ENCODE results near the gene UROC1. TPM values are rescaled to one million over a fixed set of nuclear protein-coding genes. Genes with fewer than 3 reads are reported as not detected.

UROC1 gene
- total RNA-seq, 2 experiments from 2014 or later, result 0.09 TPM; not detected in 1

DNA sequence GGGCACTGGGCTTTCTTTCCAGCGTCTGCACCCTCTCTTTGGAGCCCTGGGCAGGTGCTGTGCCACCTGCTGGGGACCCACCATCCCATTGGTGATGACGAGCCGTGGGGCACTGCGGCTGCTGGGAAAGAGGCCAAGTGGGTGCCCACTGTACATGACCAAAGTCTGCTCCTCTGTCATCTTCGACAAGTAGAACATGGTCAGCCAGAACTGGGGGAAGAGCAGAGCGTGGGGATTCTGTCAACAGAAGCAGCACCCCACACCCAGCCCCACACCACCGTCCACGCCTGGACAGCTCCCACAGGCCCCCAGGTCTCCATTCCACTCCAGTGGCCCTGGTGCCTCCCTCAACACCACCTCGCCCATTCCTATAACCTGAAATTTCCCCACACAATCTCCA lies 9.7 kb downstream of the UROC1 start:
- H3K4me1 ChIP-seq (ENCODE audit: insufficient read depth, low read length, poor library complexity, severe bottlenecking), result no peaks in the 10 kb centered on the region
- H3K36me3 ChIP-seq (ENCODE audit: insufficient read depth, low read length), result no peaks in the 10 kb centered on the region
- no peak overlapping the region for H3K4me2 ChIP-seq (ENCODE audit: low read length)
- no peak for DNase-seq (ENCODE audit: low spot score)
- no TSS peak for BruUV-seq (replicated peaks)
- H2AFZ ChIP-seq (ENCODE audit: low read length), result no peak overlapping the region
- H3K9me2 ChIP-seq (ENCODE audit: insufficient read depth, low read length), result no peaks in the 10 kb centered on the region
- intact Hi-C loops (cut with micrococcal nuclease; ENCODE audit: unreplicated experiment), result no loop called here
- no peak overlapping the region for H3K27ac ChIP-seq (ENCODE audit: low read depth, low read length, poor library complexity, severe bottlenecking)
- no peak overlapping the region for H3K4me3 ChIP-seq (ENCODE audit: low read depth, low read length, poor library complexity, severe bottlenecking)
- no peaks in the 10 kb centered on the region for H3K79me2 ChIP-seq (ENCODE audit: insufficient read depth, low read depth, low read length)
- CTCF ChIA-PET (ENCODE audit: unreplicated experiment), result no interaction called here
- no peak for TF ChIP-seq EZH2phosphoT487 (IDR thresholded peaks at IDR 0.05; ENCODE audit: borderline replicate concordance, low read depth, low read length)
- H4K20me1 ChIP-seq (ENCODE audit: insufficient read depth, low read length), result no peaks in the 10 kb centered on the region
- H3K9me3 ChIP-seq (ENCODE audit: low read length), result no peaks in the 10 kb centered on the region
- POLR2A ChIA-PET, result no interaction called here

DNA sequence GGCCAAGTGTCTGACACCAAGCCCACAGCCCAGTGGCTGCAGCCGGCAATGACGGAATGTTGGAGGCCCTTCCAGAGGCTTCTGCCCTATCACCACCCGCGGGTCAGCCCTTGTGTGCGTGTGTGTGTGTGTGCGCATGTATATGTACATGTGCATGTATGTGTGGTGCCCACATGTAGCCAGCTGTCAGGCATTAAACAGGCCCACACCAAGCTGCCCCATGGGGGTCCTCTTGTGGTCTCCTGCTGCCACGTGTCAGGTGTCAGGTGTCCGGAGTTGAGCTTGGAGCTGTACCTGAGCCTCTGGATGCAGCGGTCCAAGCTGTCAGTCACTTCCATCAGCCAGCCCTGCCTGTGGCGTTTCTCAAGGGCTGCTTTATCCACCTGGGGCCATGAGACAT lies 13.9 kb downstream of the UROC1 start:
- no peak overlapping the region for H3K27ac ChIP-seq (ENCODE audit: low read depth, low read length, poor library complexity, severe bottlenecking)
- no peaks in the 10 kb centered on the region for H3K79me2 ChIP-seq (ENCODE audit: insufficient read depth, low read depth, low read length)
- no peak for DNase-seq (ENCODE audit: low spot score)
- CTCF ChIA-PET (ENCODE audit: unreplicated experiment), result no interaction called here
- no peak for TF ChIP-seq EZH2phosphoT487 (IDR thresholded peaks at IDR 0.05; ENCODE audit: borderline replicate concordance, low read depth, low read length)
- TF ChIP-seq, protein P1, sequence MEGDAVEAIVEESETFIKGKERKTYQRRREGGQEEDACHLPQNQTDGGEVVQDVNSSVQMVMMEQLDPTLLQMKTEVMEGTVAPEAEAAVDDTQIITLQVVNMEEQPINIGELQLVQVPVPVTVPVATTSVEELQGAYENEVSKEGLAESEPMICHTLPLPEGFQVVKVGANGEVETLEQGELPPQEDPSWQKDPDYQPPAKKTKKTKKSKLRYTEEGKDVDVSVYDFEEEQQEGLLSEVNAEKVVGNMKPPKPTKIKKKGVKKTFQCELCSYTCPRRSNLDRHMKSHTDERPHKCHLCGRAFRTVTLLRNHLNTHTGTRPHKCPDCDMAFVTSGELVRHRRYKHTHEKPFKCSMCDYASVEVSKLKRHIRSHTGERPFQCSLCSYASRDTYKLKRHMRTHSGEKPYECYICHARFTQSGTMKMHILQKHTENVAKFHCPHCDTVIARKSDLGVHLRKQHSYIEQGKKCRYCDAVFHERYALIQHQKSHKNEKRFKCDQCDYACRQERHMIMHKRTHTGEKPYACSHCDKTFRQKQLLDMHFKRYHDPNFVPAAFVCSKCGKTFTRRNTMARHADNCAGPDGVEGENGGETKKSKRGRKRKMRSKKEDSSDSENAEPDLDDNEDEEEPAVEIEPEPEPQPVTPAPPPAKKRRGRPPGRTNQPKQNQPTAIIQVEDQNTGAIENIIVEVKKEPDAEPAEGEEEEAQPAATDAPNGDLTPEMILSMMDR (conservative IDR thresholded peaks at IDR 0.05; ENCODE audit: low read length), result no peak
- intact Hi-C loops (cut with micrococcal nuclease; ENCODE audit: unreplicated experiment), result no loop called here
- no TSS peak for BruUV-seq (replicated peaks)
- H3K9me2 ChIP-seq (ENCODE audit: insufficient read depth, low read length), result no peaks in the 10 kb centered on the region
- H2AFZ ChIP-seq (ENCODE audit: low read length), result no peak overlapping the region
- no peaks in the 10 kb centered on the region for H3K9me3 ChIP-seq (ENCODE audit: low read length)
- no peaks in the 10 kb centered on the region for H3K36me3 ChIP-seq (ENCODE audit: insufficient read depth, low read length)
- peaks cover 15% of the 10 kb centered on the region for H3K4me1 ChIP-seq (ENCODE audit: insufficient read depth, low read length, poor library complexity, severe bottlenecking)
- POLR2A ChIA-PET, result no interaction called here
- no peaks in the 10 kb centered on the region for H4K20me1 ChIP-seq (ENCODE audit: insufficient read depth, low read length)
- H3K4me3 ChIP-seq (ENCODE audit: low read depth, low read length, poor library complexity, severe bottlenecking), result no peak overlapping the region
- H3K4me2 ChIP-seq (ENCODE audit: low read length), result no peak overlapping the region

DNA sequence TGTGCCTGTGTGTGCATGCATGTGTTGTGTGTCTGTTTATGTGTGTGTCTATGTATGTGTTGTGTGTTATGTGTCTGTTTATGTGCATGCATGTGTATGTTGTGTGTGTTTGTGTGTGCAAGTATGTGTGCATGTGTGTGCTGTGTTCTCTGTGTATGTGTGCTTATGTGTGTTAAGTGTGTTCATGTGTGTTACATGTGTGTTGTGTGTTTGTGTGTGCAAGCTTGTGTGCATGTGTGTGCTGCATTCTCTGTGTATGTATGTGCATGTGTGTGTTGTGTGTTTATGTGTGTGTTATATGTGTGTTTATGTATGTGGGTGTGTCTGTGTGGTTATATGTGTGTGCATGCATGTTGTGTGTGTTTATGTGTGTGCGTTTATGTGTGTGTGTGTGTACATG lies 14.9 kb downstream of the UROC1 start:
- Histone ChIP-seq H3K27ac (ENCODE audit: low read depth, low read length, poor library complexity, severe bottlenecking) (no peak overlapping the region), H3K9me2 (ENCODE audit: insufficient read depth, low read length) (no peaks in the 10 kb centered on the region), H3K9me3 (ENCODE audit: low read length) (no peaks in the 10 kb centered on the region), H3K4me1 (ENCODE audit: insufficient read depth, low read length, poor library complexity, severe bottlenecking) (peaks cover 25% of the 10 kb centered on the region), H4K20me1 (ENCODE audit: insufficient read depth, low read length) (no peaks in the 10 kb centered on the region), H2AFZ (ENCODE audit: low read length) (no peak overlapping the region), H3K79me2 (ENCODE audit: insufficient read depth, low read depth, low read length) (no peaks in the 10 kb centered on the region), H3K36me3 (ENCODE audit: insufficient read depth, low read length) (no peaks in the 10 kb centered on the region), H3K4me3 (ENCODE audit: low read depth, low read length, poor library complexity, severe bottlenecking) (no peak overlapping the region), H3K4me2 (ENCODE audit: low read length) (no peak overlapping the region)
- ChIA-PET CTCF (ENCODE audit: unreplicated experiment) (no interaction called here), POLR2A (no interaction called here)
- TF ChIP-seq, protein P1 (conservative IDR thresholded peaks at IDR 0.05; ENCODE audit: low read length), result no peak
- no peak for TF ChIP-seq EZH2phosphoT487 (IDR thresholded peaks at IDR 0.05; ENCODE audit: borderline replicate concordance, low read depth, low read length)
- intact Hi-C loops (cut with micrococcal nuclease; ENCODE audit: unreplicated experiment), result no loop called here
- no TSS peak for BruUV-seq (replicated peaks)
- no peak for DNase-seq (ENCODE audit: low spot score)

Data from OCI-LY7 (cell line).